ENCODE results near the gene PTPRN2.

Gene PTPRN2

GRCh38 chr7:158124671-158125079 is 462.9 kb downstream of the PTPRN2 start:
- FAIRE-seq: no peak
- DNase-seq (ENCODE audit: low spot score): no peak

GRCh38 chr7:158123753-158124152 is 463.9 kb downstream of the PTPRN2 start:
- FAIRE-seq (no peak), DNase-seq (ENCODE audit: low spot score) (no peak)

DNA sequence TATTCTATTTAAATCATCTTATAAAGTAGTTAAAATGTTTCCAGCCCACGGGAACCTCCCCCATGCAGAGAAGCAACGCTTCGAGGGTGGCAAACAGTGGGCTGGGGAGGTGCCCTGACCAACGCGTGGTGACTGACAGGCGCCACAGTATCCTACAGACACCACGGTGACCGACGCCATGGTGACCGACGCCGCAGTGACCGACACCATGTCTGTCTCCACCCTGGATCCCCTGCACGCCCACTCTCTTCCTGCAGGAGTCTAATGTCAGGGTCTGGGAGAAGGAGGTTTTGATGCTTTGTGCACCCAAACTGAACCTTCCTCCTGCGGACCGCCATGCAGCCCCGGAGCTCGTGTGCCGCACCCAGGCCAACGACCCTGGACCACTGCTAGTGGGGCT is 464.4 kb downstream of the PTPRN2 start:
- no peak for DNase-seq (ENCODE audit: low spot score)
- FAIRE-seq: no peak

- FAIRE-seq (no peak), DNase-seq (ENCODE audit: low spot score) (no peak)
Measured at GRCh38 chr7:158121441-158122045, 466.1 kb downstream of the PTPRN2 start.

DNA sequence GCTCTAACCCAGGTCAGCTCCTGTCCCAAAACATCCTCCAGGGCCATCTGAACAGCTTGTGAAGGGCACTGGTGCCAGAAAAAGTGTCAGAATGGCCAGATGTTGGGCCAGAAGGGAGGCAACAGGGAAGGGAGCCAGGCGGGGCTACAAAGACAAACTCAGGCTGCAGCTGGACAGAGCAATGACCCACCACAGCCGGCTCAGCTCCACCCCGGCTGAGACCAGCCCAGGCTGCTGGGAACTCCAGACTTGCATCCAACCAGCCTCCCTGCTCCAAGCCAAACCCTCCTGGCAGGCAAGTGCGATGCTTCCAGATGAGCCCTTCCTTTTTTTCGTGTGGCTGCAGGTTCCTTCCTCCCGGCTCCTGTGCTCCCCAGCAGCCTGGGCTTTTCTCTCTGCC is 466.9 kb downstream of the PTPRN2 start:
- no peak for DNase-seq (ENCODE audit: low spot score)
- FAIRE-seq: no peak

DNA sequence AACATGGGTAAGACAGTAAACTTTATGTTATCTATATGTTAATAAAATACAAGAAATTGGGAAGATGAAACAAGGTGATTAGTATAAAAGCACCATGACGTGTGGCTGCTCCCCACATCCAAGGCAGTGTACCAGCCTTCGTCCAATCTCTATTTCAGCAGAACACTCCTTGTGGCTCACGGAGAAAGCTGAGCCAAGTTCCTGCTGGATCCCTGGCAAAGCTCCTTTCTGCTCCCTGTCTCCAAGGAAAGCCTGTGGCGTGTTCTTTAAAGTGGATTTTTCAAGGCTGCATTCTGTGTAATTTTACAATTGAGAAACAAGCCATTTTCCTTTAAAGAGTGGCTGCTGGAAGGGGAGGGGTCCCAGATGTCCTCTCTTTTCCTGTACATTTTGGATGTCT is 467.3 kb downstream of the PTPRN2 start:
- FAIRE-seq (no peak), DNase-seq (ENCODE audit: low spot score) (no peak)

- DNase-seq (ENCODE audit: low spot score): no peak
- FAIRE-seq: no peak
Measured at GRCh38 chr7:158117341-158118222, 470.0 kb downstream of the PTPRN2 start.

GRCh38 chr7:158116235-158116634 is 471.4 kb downstream of the PTPRN2 start:
- DNase-seq (ENCODE audit: low spot score) (no peak), FAIRE-seq (no peak)

- DNase-seq (ENCODE audit: low spot score) (no peak), FAIRE-seq (no peak)
Measured at GRCh38 chr7:158114056-158114850, 473.4 kb downstream of the PTPRN2 start.

- DNase-seq (ENCODE audit: low spot score) (no peak), FAIRE-seq (no peak)
Measured at GRCh38 chr7:158113321-158114025, 474.1 kb downstream of the PTPRN2 start.

DNA sequence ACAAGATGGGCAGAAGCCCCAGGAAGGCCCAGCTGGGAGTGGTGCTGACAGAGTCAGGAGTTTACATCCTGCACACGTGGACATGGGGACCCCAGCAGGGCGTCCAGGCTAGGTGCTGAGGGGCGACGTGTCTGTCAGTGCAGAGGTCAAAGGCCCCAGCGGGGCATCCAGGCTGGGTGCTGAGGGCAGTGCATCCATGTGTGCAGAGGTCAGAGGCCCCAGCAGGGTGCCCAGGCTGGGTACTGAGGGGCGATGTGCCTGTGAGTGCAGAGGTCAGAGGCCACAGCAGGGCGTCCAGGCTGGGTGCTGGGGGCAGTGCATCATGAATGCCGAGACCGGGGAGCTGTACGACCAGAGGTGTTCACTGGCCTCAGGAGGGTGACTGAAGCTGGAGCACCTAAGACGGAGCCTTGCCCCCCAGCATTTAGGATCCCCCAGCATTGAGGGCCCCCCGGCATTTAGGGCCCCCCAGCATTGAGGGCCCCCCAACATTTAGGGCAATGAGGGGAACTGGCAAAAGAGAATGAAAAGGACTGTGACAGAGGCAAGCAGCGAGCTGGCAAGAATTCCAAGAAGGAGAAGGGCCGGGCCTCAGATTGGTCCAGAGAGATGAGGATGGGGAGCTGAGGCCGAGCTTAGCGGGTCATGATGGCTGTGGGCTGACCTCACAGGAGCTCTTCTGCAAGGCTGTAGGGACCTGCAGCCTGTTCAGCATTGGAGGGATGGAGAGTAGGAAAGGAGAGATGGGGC is 474.9 kb downstream of the PTPRN2 start:
- FAIRE-seq: no peak
- no peak for DNase-seq (ENCODE audit: low spot score)

- FAIRE-seq: no peak
- DNase-seq (ENCODE audit: low spot score): no peak
Measured at GRCh38 chr7:158111906-158112570, 475.6 kb downstream of the PTPRN2 start.

DNA sequence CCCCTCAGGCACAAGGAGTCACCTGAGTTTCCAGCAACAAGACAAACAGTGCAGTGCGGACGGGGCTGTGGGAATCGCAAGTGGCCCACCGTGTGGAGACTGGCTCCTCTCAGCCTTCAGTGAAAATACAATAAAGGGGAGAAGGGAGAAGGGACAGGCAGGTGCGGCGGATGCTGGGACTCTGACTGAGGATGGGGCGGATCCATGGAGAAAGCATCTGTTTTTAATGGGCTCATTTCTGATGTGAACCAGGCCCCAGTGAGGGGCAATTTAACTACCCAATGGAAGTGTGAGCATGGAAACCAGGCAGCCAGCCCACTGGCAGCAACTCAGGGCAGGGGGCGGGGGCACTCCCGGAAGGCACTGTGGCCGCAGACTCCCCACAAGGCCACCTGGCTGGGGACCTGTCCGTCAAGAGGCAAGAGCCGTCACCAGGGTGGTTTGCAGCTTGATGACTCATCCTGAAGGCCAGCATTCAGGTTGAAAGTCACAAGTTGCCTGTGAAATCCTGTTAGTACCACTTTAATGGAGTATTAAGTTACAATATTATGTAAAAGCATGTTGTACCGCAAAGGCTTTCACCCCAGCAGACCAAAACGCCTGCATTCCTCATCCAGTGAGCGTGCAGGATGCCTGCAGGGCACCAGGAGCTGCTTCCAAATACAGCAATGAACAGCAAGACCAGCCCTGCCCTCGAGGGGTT is 476.4 kb downstream of the PTPRN2 start:
- FAIRE-seq: no peak
- peak; percentile 82 for DNase-seq (ENCODE audit: low spot score)

GRCh38 chr7:158110661-158111048 is 477.0 kb downstream of the PTPRN2 start:
- no peak for FAIRE-seq

DNA sequence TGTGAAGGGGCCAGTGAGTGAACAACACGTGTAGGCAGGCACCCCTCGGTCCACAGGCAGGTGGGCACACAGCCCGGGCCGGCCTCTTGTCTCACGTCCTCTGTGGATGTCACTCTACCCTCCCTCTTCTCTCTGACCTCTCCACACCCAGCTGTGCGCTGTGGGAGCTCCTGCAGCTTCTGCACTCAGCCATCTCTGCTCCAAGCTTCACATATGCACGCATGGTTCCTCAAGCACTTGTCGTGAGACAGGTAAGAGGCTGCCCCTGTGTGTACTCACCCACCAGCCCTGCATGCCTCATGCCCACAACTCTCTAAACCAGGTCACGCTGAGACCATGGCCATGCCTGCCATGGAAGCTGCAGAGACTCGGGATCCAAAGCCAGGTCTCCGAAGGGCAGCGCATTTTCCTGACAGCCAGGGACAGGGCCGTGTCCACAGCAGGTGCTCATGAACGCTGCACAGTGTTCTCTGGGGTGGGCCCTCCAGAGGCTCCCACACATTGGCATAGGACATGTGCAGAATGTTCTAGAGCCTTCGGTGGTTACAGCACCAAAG is 477.5 kb downstream of the PTPRN2 start:
- DNase-seq (ENCODE audit: low spot score) (no peak), FAIRE-seq (no peak)

More at GRCh38 chr7:158110661-158111048, 477.0 kb downstream of the PTPRN2 start:
- no peak for DNase-seq (ENCODE audit: low spot score)

- DNase-seq (ENCODE audit: low spot score) (no peak), FAIRE-seq (no peak)
Measured at GRCh38 chr7:158109364-158110033, 478.1 kb downstream of the PTPRN2 start.

DNA sequence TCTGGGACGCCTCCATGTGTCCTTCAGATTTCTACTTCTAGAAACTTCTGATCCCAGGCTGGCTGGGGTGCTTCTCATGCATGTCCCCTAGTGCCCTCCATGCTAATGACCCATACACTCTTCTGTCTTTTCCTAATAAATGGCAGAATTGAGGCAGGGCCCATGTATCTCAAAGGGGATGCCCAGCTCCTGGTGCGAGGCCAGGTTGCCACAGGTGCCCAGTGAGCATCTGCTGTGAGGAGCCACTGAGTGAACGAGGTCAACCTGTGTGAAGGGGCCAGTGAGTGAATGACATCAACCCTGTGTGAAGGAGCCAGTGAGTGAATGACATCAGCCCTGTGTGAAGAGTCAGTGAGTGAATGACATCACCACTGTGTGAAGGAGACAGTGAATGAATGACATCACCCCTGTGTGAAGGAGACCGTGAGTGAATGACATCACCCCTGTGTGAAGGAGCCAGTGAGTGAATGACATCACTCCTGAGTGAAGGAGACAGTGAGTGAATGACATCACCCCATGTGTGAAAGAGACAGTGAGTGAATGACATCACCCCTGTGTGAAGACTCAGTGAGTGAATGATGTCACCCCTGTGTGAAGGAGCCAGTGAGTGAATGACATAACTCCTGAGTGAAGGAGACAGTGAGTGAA is 478.9 kb downstream of the PTPRN2 start:
- FAIRE-seq (no peak), DNase-seq (ENCODE audit: low spot score) (no peak)

- DNase-seq (ENCODE audit: low spot score) (no peak), FAIRE-seq (no peak)
Measured at GRCh38 chr7:158107806-158108205, 479.8 kb downstream of the PTPRN2 start.
